ENCODE data around the gene AUP1. TPM values are rescaled to one million over a fixed set of nuclear protein-coding genes. Genes with fewer than 3 reads are reported as not detected.
"Not testable (repeated sequence)": the region's sequence is repeated elsewhere in the genome, so short reads cannot be mapped to it uniquely, and the experiment has no call there.

AUP1 gene
- total and polyA plus RNA-seq, 12 donors = 88.5 to 527 (median 113) TPM

GRCh38 chr2:74489906-74490305 is 39.6 kb downstream of the AUP1 start:
- H3K4me1 ChIP-seq (replicated peaks in 1 of 2) = no peaks in the 10 kb centered on the region
- no peak for DNase-seq
- no peaks in the 10 kb centered on the region for H3K27me3 ChIP-seq
- intact Hi-C loops (cut with DNase I) = loop anchor here in 1 of 2 donors (5.0 kb wide), 1 partner anchor 37 kb away; the partner anchor contains the start of genes AUP1, DQX1 and HTRA2
- WGBS, 4 donors = 82 to 96% (median 94%) methylated on average over 2 to 9 of the region's 9 CpGs
- H3K9me3 ChIP-seq (replicated peaks in 1 of 3) = no peaks in the 10 kb centered on the region
- H3K36me3 ChIP-seq (replicated peaks in 1 of 2) = peaks cover 0 to 60% of the 10 kb centered on the region in 2 donors
- H3K27ac ChIP-seq = no peak overlapping the region
- TF ChIP-seq POLR2A (IDR thresholded peaks at IDR 0.05) = no peak
- H3K4me3 ChIP-seq = no peak overlapping the region

DNA sequence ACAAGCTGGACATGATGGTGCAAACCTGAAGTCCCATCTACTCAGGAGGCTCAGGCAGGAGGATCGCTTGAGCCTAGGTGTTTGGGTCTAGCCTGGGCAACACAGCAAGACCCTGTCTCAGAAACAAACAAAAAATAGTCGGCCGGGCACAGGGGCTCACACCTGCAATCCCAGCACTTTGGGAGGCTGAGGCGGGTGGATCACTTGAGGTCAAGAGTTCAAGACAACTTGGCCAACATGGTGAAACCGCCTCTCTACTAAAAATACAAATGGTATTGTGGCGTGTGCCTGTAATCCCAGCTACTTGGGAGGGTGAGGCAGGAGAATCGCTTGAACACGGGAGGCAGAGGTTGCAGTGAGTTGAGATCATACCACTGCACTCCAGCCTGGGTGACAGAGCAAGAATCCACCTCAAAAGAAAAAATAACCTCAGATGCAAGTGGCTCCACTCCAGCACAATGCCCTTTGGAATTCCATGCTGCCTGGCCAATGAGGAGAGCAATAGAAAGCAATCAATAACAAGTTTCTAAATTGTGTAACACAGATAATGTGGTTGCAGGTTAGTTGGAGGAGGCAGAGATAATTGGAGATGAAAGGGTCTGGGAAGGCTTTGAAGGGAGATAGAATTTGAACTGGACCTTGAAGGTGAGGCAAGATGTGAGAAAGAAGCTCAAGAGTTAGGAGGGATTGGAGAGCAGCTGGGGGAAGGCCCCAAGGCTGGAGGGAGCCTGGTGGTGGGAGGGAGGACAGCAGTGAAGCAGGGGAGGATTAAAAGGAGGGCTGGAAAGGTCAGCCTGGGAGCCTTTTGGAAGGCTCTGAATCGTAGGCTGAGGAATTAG is 40.6 kb downstream of the AUP1 start:
- intact Hi-C loops (cut with DNase I) = loop anchor here in 1 of 2 donors (5.0 kb wide), 1 partner anchor 38 kb away; the partner anchor contains the start of genes AUP1, DQX1 and HTRA2
- WGBS, 4 donors = 84 to 92% (median 88%) methylated on average over 6 to 9 of the region's 9 CpGs
- no peak overlapping the region for H3K4me3 ChIP-seq
- no peaks in the 10 kb centered on the region for H3K27me3 ChIP-seq
- DNase-seq = no peak
- peaks cover 0 to 5% of the 10 kb centered on the region in 2 donors for H3K4me1 ChIP-seq (replicated peaks in 1 of 2)
- peaks cover 0 to 58% of the 10 kb centered on the region in 2 donors for H3K36me3 ChIP-seq (replicated peaks in 1 of 2)
- H3K9me3 ChIP-seq (replicated peaks in 1 of 3) = no peaks in the 10 kb centered on the region
- H3K27ac ChIP-seq = no peak overlapping the region
- TF ChIP-seq CTCF (IDR thresholded peaks at IDR 0.05) = no peak
- no peak for TF ChIP-seq POLR2A (IDR thresholded peaks at IDR 0.05)

GRCh38 chr2:74486141-74486540 is 43.4 kb downstream of the AUP1 start:
- H3K27ac ChIP-seq = no peak overlapping the region
- DNase-seq = no peak
- H3K4me1 ChIP-seq (replicated peaks in 1 of 2) = peaks cover 13 to 20% of the 10 kb centered on the region in 2 donors
- no peaks in the 10 kb centered on the region for H3K27me3 ChIP-seq
- TF ChIP-seq POLR2A (IDR thresholded peaks at IDR 0.05) = no peak
- TF ChIP-seq CTCF (IDR thresholded peaks at IDR 0.05) = no peak
- 81 to 95% (median 91%) methylated on average over 2 of the region's 2 CpGs for WGBS, 4 donors
- intact Hi-C loops (cut with DNase I) = loop anchor here in 1 of 2 donors (5.0 kb wide), 1 partner anchor 41 kb away; the partner anchor contains the start of genes AUP1, DQX1 and HTRA2
- H3K9me3 ChIP-seq (replicated peaks in 1 of 3) = no peaks in the 10 kb centered on the region
- no peak overlapping the region for H3K4me3 ChIP-seq
- H3K36me3 ChIP-seq (replicated peaks in 1 of 2) = peaks cover 0 to 31% of the 10 kb centered on the region in 2 donors

- not testable (repeated sequence) for DNase-seq; H3K9me3 ChIP-seq (replicated peaks in 1 of 3); H3K27ac ChIP-seq; H3K27me3 ChIP-seq
- 65 to 74% (median 70%) methylated on average over 19 of the region's 19 CpGs for WGBS, 4 donors
- peak overlapping the region in 3 of 4 donors; percentile 72 to 94 (median 84) for H3K4me3 ChIP-seq
- intact Hi-C loops (cut with DNase I) = loop anchor here (5.0 kb wide), 1 partner anchor 104 kb away; no protein-coding TSS in a partner anchor
- H3K4me1 ChIP-seq (replicated peaks in 1 of 2) = peaks cover 13 to 25% of the 10 kb centered on the region in 2 donors
- peaks cover 0 to 31% of the 10 kb centered on the region in 2 donors for H3K36me3 ChIP-seq (replicated peaks in 1 of 2)
Measured at GRCh38 chr2:74483675-74484164, 45.8 kb downstream of the AUP1 start.
